Vagina (tissue), 2 donors: Measurements from ENCODE around the gene CYP2J2. TPM values are rescaled to one million over a fixed set of nuclear protein-coding genes. Genes with fewer than 3 reads are reported as not detected.

Source experiments
- DNase-seq, 2 donors: peaks; one replicate each; pipeline ENCODE4 v3.0.0-alpha.2; 2017; ENCODE audit errors: extremely low spot score in 2 of 2
- H3K27ac ChIP-seq: fragments of 200-600 bp; sonication (generic); one replicate; pipeline ENCODE4 v1.5.1; 2019
- H3K27me3 ChIP-seq: fragments of 200-600 bp; sonication (generic); one replicate; pipeline ENCODE4 v1.5.1; 2019
- H3K36me3 ChIP-seq, 2 donors: fragments of 200-600 bp; sonication (generic); one replicate each; pipeline ENCODE4 v1.5.1; 2017 to 2019
- H3K4me1 ChIP-seq: fragments of 200-600 bp; sonication (generic); one replicate; pipeline ENCODE4 v1.5.1; 2019
- H3K4me3 ChIP-seq, 2 donors: fragments of 200-600 bp; sonication (generic); 1 replicate in 1 of 2; 2 replicates in 1 of 2; pipeline ENCODE4 v1.5.1; 2016 to 2019
- H3K9me3 ChIP-seq: fragments of 200-600 bp; sonication (generic); one replicate; pipeline ENCODE4 v1.5.1; 2019
- POLR2A ChIP-seq, 2 donors: fragments of 450-650 bp; IDR thresholded peaks; one replicate each; pipeline ENCODE4 v1.6.1; 2017; ENCODE audit warnings: antibody characterized with exemption in 2 of 2, mild to moderate bottlenecking in 2 of 2, moderate library complexity in 2 of 2
- POLR2AphosphoS5 ChIP-seq, 2 donors: sonication (generic); formaldehyde crosslinking; IDR thresholded peaks; one replicate each; pipeline ENCODE4 v1.9.0; 2017; ENCODE audit warnings: antibody characterized with exemption in 2 of 2, mild to moderate bottlenecking in 2 of 2, low read depth in 1 of 2; ENCODE audit not compliant: insufficient read depth in 1 of 2
- intact Hi-C: fragments of 100-400 bp; cut with DNase I; formaldehyde crosslinking; loops from one replicate; pipeline ENCODE4 v1.15.1; 2023
- total RNA-seq: library from RNA; depleted of rRNA; stranded (reverse); fragments of >200 nt; gene quantifications from one replicate; pipeline ENCODE4 v1.2.3, GENCODE V29; 2016
- TF ChIP-seq, protein P1 (sequence below), 3 experiments: fragments of 450-650 bp in 2 of 3; fragments of 200-600 bp in 1 of 3; sonication (generic) in 1 of 3; IDR thresholded peaks; one replicate each; pipeline ENCODE4 v1.5.1; 2017 to 2019; ENCODE audit warnings: antibody characterized with exemption in 3 of 3, mild to moderate bottlenecking in 2 of 3, moderate library complexity in 2 of 3

CYP2J2 gene
- total RNA-seq, 1 donor from 2014 or later, result 0.74 TPM

DNA sequence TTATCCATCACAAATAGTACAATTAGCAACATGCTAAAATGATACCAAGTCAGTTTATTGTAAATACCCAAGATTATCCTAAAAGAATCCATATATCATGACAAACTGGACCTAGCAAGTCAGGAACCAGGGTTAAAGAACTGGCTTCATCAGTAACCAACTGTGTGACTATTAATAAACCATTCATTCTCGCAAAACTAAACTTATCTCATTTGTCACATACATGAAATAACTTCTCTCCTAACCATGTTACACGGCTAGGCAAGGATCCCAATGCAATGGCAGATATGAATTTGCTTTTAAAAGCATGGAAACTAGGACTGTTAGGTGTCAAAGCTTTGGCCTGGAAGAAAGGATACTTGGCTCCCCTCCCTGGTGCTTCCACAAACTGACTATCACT lies 29.4 kb downstream of the CYP2J2 start:
- Histone ChIP-seq H3K4me1 (no peaks in the 10 kb centered on the region), H3K9me3 (no peaks in the 10 kb centered on the region), H3K36me3 (no peaks in the 10 kb centered on the region), H3K4me3 (no peak overlapping the region), H3K27me3 (no peaks in the 10 kb centered on the region), H3K27ac (no peak overlapping the region)
- DNase-seq, result no peak
- no peak for TF ChIP-seq POLR2AphosphoS5 (IDR thresholded peaks at IDR 0.05; ENCODE audit: insufficient read depth in 1 of 2, low read depth in 1 of 2)
- TF ChIP-seq POLR2A (IDR thresholded peaks at IDR 0.05), result no peak
- TF ChIP-seq, protein P1, sequence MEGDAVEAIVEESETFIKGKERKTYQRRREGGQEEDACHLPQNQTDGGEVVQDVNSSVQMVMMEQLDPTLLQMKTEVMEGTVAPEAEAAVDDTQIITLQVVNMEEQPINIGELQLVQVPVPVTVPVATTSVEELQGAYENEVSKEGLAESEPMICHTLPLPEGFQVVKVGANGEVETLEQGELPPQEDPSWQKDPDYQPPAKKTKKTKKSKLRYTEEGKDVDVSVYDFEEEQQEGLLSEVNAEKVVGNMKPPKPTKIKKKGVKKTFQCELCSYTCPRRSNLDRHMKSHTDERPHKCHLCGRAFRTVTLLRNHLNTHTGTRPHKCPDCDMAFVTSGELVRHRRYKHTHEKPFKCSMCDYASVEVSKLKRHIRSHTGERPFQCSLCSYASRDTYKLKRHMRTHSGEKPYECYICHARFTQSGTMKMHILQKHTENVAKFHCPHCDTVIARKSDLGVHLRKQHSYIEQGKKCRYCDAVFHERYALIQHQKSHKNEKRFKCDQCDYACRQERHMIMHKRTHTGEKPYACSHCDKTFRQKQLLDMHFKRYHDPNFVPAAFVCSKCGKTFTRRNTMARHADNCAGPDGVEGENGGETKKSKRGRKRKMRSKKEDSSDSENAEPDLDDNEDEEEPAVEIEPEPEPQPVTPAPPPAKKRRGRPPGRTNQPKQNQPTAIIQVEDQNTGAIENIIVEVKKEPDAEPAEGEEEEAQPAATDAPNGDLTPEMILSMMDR (IDR thresholded peaks at IDR 0.05), result no peak
- intact Hi-C loops, result no loop called here

- no peaks in the 10 kb centered on the region for H3K27me3 ChIP-seq
- H3K27ac ChIP-seq, result no peak overlapping the region
- H3K4me3 ChIP-seq, result no peak overlapping the region
- no peak for DNase-seq
- no peak for TF ChIP-seq POLR2AphosphoS5 (IDR thresholded peaks at IDR 0.05; ENCODE audit: insufficient read depth in 1 of 2, low read depth in 1 of 2)
- no peak for TF ChIP-seq POLR2A (IDR thresholded peaks at IDR 0.05)
- TF ChIP-seq, protein P1 (IDR thresholded peaks at IDR 0.05), result no peak
- H3K36me3 ChIP-seq, result no peaks in the 10 kb centered on the region
- no peaks in the 10 kb centered on the region for H3K9me3 ChIP-seq
- intact Hi-C loops, result no loop called here
- H3K4me1 ChIP-seq, result no peaks in the 10 kb centered on the region
These were observed 33.4 kb downstream of the CYP2J2 start for GRCh38 chr1:59892841-59893811.

- H3K36me3 ChIP-seq, result no peaks in the 10 kb centered on the region
- no peaks in the 10 kb centered on the region for H3K4me1 ChIP-seq
- no peaks in the 10 kb centered on the region for H3K9me3 ChIP-seq
- H3K4me3 ChIP-seq, result no peak overlapping the region
- no peak for DNase-seq
- no peaks in the 10 kb centered on the region for H3K27me3 ChIP-seq
- intact Hi-C loops, result no loop called here
- no peak for TF ChIP-seq POLR2A (IDR thresholded peaks at IDR 0.05)
- TF ChIP-seq, protein P1 (IDR thresholded peaks at IDR 0.05), result no peak
- no peak for TF ChIP-seq POLR2AphosphoS5 (IDR thresholded peaks at IDR 0.05; ENCODE audit: insufficient read depth in 1 of 2, low read depth in 1 of 2)
- no peak overlapping the region for H3K27ac ChIP-seq
These were observed 41.3 kb downstream of the CYP2J2 start for GRCh38 chr1:59885160-59885832.

- Histone ChIP-seq H3K4me3 (no peak overlapping the region), H3K27ac (no peak overlapping the region), H3K9me3 (no peaks in the 10 kb centered on the region), H3K4me1 (no peaks in the 10 kb centered on the region), H3K36me3 (peaks cover 0 to 3% of the 10 kb centered on the region in 2 donors), H3K27me3 (no peaks in the 10 kb centered on the region)
- no peak for DNase-seq
- intact Hi-C loops, result no loop called here
- no peak for TF ChIP-seq POLR2A (IDR thresholded peaks at IDR 0.05)
- no peak for TF ChIP-seq POLR2AphosphoS5 (IDR thresholded peaks at IDR 0.05; ENCODE audit: insufficient read depth in 1 of 2, low read depth in 1 of 2)
- TF ChIP-seq, protein P1 (IDR thresholded peaks at IDR 0.05), result no peak
These were observed 45.8 kb downstream of the CYP2J2 start for GRCh38 chr1:59880735-59881134.
